Measurements from ENCODE around the gene CAPZB. TPM values are rescaled to one million over a fixed set of nuclear protein-coding genes. Genes with fewer than 3 reads are reported as not detected.
A peak's percentile ranks its signal among the peaks of the same experiment; 100 is the strongest.

The CAPZB gene
- total and polyA plus RNA-seq, 2 donors (not counting 3 experiments of a cell fraction or from before 2014, with no cell fraction given), result 196 to 347 TPM

- H2AFZ ChIP-seq (ENCODE audit: low read depth, low read length), result no peak overlapping the region
- no peak for FAIRE-seq
- peaks cover 2% of the 10 kb centered on the region for H4K20me1 ChIP-seq (replicated peaks; ENCODE audit: control insufficient read depth, extremely low read depth, insufficient read depth, low read length)
- H3K27ac ChIP-seq (ENCODE audit: insufficient read depth, low read depth, low read length), result no peak overlapping the region
- peak; percentile 17 for DNase-seq (ENCODE audit: low read depth, low spot score)
- TF ChIP-seq POLR2A (IDR thresholded peaks at IDR 0.05; ENCODE audit: low read depth, low read length) (no peak), CTCF (IDR thresholded peaks at IDR 0.05; ENCODE audit: extremely low read depth in 1 of 2, insufficient read depth in 1 of 2, low read depth in 1 of 2, low read length in 2 of 2) (no peak), JUN (IDR thresholded peaks at IDR 0.05; ENCODE audit: borderline replicate concordance, insufficient read depth, insufficient read length, low read depth) (no peak), GATA2 (IDR thresholded peaks at IDR 0.05; ENCODE audit: insufficient read depth, insufficient read length, low read depth, low read length) (no peak), FOS (IDR thresholded peaks at IDR 0.05; ENCODE audit: borderline replicate concordance, insufficient read depth, low read length) (no peak), POLR2AphosphoS5 (IDR thresholded peaks at IDR 0.05; ENCODE audit: insufficient read depth, low read depth, low read length) (no peak), MYC (IDR thresholded peaks at IDR 0.05; ENCODE audit: low read depth, low read length) (no peak), MAX (IDR thresholded peaks at IDR 0.05; ENCODE audit: insufficient read depth, insufficient read length) (no peak), EZH2 (IDR thresholded peaks at IDR 0.05; ENCODE audit: borderline replicate concordance, low read depth, low read length, severe bottlenecking) (no peak)
- no peak overlapping the region for H3K4me2 ChIP-seq (ENCODE audit: insufficient read depth, low read length)
- BruUV-seq (replicated peaks), result no TSS peak
- H3K4me1 ChIP-seq (ENCODE audit: control insufficient read depth, extremely low read depth, insufficient read depth, low read length), result no peaks in the 10 kb centered on the region
- CTCF ChIA-PET, result interaction anchor here (0.9 to 2.0 kb wide), 6 partner anchors 8 to 246 kb away, joined by 3 to 6 read pairs (median 3); no protein-coding TSS in a partner anchor
- H3K36me3 ChIP-seq (ENCODE audit: control insufficient read depth in 2 of 2, extremely low read depth in 1 of 2, insufficient read depth in 2 of 2, low read length in 2 of 2), result peaks cover 0 to under 1% of the 10 kb centered on the region in 2 experiments
- no peaks in the 10 kb centered on the region for H3K9me3 ChIP-seq (replicated peaks; ENCODE audit: control insufficient read depth, insufficient read depth, low read length)
- POLR2A ChIA-PET, result no interaction called here
- no peaks in the 10 kb centered on the region for H3K9me1 ChIP-seq (replicated peaks; ENCODE audit: control insufficient read depth, extremely low read depth, insufficient read depth, low read length)
- dilution Hi-C loops (cut with MboI; ENCODE audit: extremely low pct_ligation_motif_present, low sequenced_read_pairs) (loop anchor here (25.0 kb wide), 1 partner anchor 230 kb away; the partner anchor contains the start of gene NBL1), intact Hi-C loops (cut with micrococcal nuclease) (no loop called here)
- H3K9ac ChIP-seq (replicated peaks; ENCODE audit: extremely low read depth, insufficient read depth, low read length), result no peak overlapping the region
- peaks cover 66% of the 10 kb centered on the region for H3K79me2 ChIP-seq (ENCODE audit: control insufficient read depth, insufficient read depth, low read length)
- H3K4me3 ChIP-seq (replicated peaks in 1 of 3; ENCODE audit: insufficient read depth in 1 of 3, low read depth in 1 of 3, low read length in 3 of 3), result no peak overlapping the region
- H3K27me3 ChIP-seq (ENCODE audit: control insufficient read depth in 2 of 2, insufficient read depth in 2 of 2, low read length in 2 of 2), result no peaks in the 10 kb centered on the region
Observed at GRCh38 chr1:19407494-19408096, 77.7 kb downstream of the CAPZB start.
